ENCODE results near the gene RAB40A. TPM values are rescaled to one million over a fixed set of nuclear protein-coding genes. Genes with fewer than 3 reads are reported as not detected.

RAB40A gene
- total RNA-seq, 1 experiment from 2014 or later = not detected

DNA sequence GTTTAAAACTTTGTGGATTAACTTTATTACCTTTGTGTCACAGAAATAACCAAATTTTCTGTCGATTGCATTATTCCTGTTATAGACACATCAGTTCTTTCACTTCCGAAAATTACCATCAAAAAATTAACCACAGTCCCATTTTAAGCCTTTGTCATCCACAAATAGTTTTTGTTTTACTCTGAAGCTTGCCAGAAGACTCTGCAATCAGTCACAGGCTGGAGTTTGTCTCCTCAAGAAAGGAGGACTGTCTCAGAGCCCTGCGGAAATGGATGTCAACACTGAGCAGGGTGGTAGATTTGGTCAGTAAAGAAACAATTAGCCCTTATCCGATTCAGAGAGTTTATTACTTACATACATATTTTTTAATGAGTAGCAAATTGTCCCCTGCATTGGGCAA, 45.9 kb upstream of the RAB40A start:
- no peak overlapping the region for H2BK20ac ChIP-seq (ENCODE audit: low read depth, low read length, poor library complexity, severe bottlenecking)
- no peak overlapping the region for H3K23ac ChIP-seq (ENCODE audit: insufficient read length, low read depth, low read length)
- H2BK12ac ChIP-seq (ENCODE audit: insufficient read length, low read depth, low read length) = no peak overlapping the region
- 100% methylated on average over 2 of the region's 4 CpGs for WGBS (ENCODE audit: extremely low coverage, insufficient read length, low lambda C conversion rate)
- no peak overlapping the region for H3K4me2 ChIP-seq (ENCODE audit: insufficient read depth, insufficient read length, low read length)
- H3K27me3 Mint-ChIP-seq (ENCODE audit: low read depth) = no peaks in the 10 kb centered on the region
- H3K27ac Mint-ChIP-seq = no peak overlapping the region
- no peaks in the 10 kb centered on the region for H4K20me1 ChIP-seq (ENCODE audit: control insufficient read depth, insufficient read depth, insufficient read length)
- no peak overlapping the region for H3K14ac ChIP-seq (ENCODE audit: insufficient read depth, low read length)
- H2BK120ac ChIP-seq (ENCODE audit: low read depth, low read length, poor library complexity, severe bottlenecking) = no peak overlapping the region
- no peak overlapping the region for H3T11ph ChIP-seq (ENCODE audit: low read length)
- peaks cover 0 to 27% of the 10 kb centered on the region in 2 experiments; a peak in 2 of 5 replicates for H3K9me3 Mint-ChIP-seq
- no peak overlapping the region for H3K27ac ChIP-seq (ENCODE audit: insufficient read length, low read depth, low read length)
- H3K23me2 ChIP-seq (ENCODE audit: insufficient read length, low read depth, low read length, poor library complexity, severe bottlenecking) = no peaks in the 10 kb centered on the region
- H3K79me2 ChIP-seq (ENCODE audit: insufficient read depth, low read length) = no peaks in the 10 kb centered on the region
- no peak overlapping the region for H3K9ac ChIP-seq (ENCODE audit: extremely low read depth, insufficient read length, low read length)
- H2BK15ac ChIP-seq (ENCODE audit: low read depth, low read length) = no peak overlapping the region
- H3K4me3 Mint-ChIP-seq = no peak overlapping the region
- no peaks in the 10 kb centered on the region for H3K4me1 ChIP-seq (ENCODE audit: insufficient read depth, low read length)
- DNase-seq = no peak
- TF ChIP-seq, protein P1, sequence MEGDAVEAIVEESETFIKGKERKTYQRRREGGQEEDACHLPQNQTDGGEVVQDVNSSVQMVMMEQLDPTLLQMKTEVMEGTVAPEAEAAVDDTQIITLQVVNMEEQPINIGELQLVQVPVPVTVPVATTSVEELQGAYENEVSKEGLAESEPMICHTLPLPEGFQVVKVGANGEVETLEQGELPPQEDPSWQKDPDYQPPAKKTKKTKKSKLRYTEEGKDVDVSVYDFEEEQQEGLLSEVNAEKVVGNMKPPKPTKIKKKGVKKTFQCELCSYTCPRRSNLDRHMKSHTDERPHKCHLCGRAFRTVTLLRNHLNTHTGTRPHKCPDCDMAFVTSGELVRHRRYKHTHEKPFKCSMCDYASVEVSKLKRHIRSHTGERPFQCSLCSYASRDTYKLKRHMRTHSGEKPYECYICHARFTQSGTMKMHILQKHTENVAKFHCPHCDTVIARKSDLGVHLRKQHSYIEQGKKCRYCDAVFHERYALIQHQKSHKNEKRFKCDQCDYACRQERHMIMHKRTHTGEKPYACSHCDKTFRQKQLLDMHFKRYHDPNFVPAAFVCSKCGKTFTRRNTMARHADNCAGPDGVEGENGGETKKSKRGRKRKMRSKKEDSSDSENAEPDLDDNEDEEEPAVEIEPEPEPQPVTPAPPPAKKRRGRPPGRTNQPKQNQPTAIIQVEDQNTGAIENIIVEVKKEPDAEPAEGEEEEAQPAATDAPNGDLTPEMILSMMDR (conservative IDR thresholded peaks at IDR 0.05) = no peak
- no peak overlapping the region for H2AFZ ChIP-seq (ENCODE audit: low read length)
- H3K56ac ChIP-seq (ENCODE audit: insufficient read length, low read depth, low read length) = no peak overlapping the region
- no peak overlapping the region for H4K91ac ChIP-seq (ENCODE audit: insufficient read length, low read depth, low read length)
- H3K79me1 ChIP-seq (ENCODE audit: insufficient read depth, low read depth, low read length, poor library complexity, severe bottlenecking) = no peaks in the 10 kb centered on the region
- no peak overlapping the region for H2BK5ac ChIP-seq (ENCODE audit: insufficient read length, low read length)
- no peaks in the 10 kb centered on the region for H3K4me1 Mint-ChIP-seq
- no peak overlapping the region for H2AK5ac ChIP-seq (ENCODE audit: insufficient read length, low read length)
- no peaks in the 10 kb centered on the region for H3K9me3 ChIP-seq (ENCODE audit: control insufficient read depth, low read depth, low read length)
- H3K36me3 Mint-ChIP-seq (ENCODE audit: insufficient read depth in 1 of 3, low read depth in 3 of 3) = no peaks in the 10 kb centered on the region; a peak in 1 of 7 replicates
- H3K27me3 ChIP-seq (ENCODE audit: insufficient read depth, low read length) = no peaks in the 10 kb centered on the region
- H4K5ac ChIP-seq (ENCODE audit: insufficient read length, low read depth, low read length) = no peak overlapping the region
- no peak overlapping the region for H4K8ac ChIP-seq (replicated peaks; ENCODE audit: insufficient read length, low read depth, low read length)
- H3K4ac ChIP-seq (ENCODE audit: low read depth, low read length) = no peak overlapping the region
- H3K18ac ChIP-seq (ENCODE audit: insufficient read length, low read depth, low read length) = no peak overlapping the region
